HEK293 (cell line): ENCODE measurements around the gene TRIM29.

ENCODE experiments used
- CTCF ChIA-PET: fragments of 350-600 bp; formaldehyde crosslinking; extraction: SDS; loops from one replicate; lab custom pipeline; 2021; ENCODE audit warnings: antibody characterized with exemption; lab: Yijun Ruan, JAX
- POLR2A ChIA-PET: fragments of 300-600 bp; formaldehyde crosslinking; extraction: SDS; loops from one replicate; lab custom pipeline; 2020; ENCODE audit warnings: antibody characterized with exemption, inconsistent platforms; lab: Yijun Ruan, JAX
- H3K27ac ChIP-seq: fragments of 200-500 bp; sonication (Bioruptor generic); 2 replicates; pipeline ENCODE4 v1.5.1; 2014; ENCODE audit warnings: low read depth, low read length, control low read depth, inconsistent platforms; ENCODE audit errors: extremely low read depth
- H3K36me3 ChIP-seq, 2 experiments: fragments of 200-500 bp in 1 of 2; sonication (Bioruptor generic) in 1 of 2; 1 replicate in 1 of 2; 2 replicates in 1 of 2; pipeline ENCODE4 v1.5.1; 2014 to 2017; ENCODE audit warnings: inconsistent platforms in 2 of 2, low read length in 2 of 2; ENCODE audit not compliant: control insufficient read depth in 2 of 2, insufficient read depth in 1 of 2
- H3K4me1 ChIP-seq: fragments of 200-500 bp; sonication (Bioruptor generic); 2 replicates; pipeline ENCODE4 v1.5.1; 2014; ENCODE audit warnings: mild to moderate bottlenecking, low read length, inconsistent platforms; ENCODE audit not compliant: control insufficient read depth, insufficient read depth
- H3K4me3 ChIP-seq: 2 replicates; pipeline ENCODE4 v1.5.1; 2011; ENCODE audit warnings: low read depth, mild to moderate bottlenecking, control low read depth, low read length, moderate library complexity
- H3K9me3 ChIP-seq: fragments of 200-500 bp; sonication (Bioruptor generic); 2 replicates; pipeline ENCODE4 v1.5.1; 2014; ENCODE audit warnings: low read depth, low read length, inconsistent platforms; ENCODE audit not compliant: control insufficient read depth, insufficient read depth
- GFI1B ChIP-seq: fragments of 450-650 bp; formaldehyde crosslinking; IDR thresholded peaks from 2 replicates; pipeline ENCODE4 v1.5.1; 2016; ENCODE audit warnings: missing biosample characterization, missing genetic modification characterization
- GLI2 ChIP-seq: fragments of 450-650 bp; formaldehyde crosslinking; IDR thresholded peaks from 2 replicates; pipeline ENCODE4; 2017; ENCODE audit warnings: missing biosample characterization, missing genetic modification characterization, low read depth, borderline replicate concordance
- IKZF3 ChIP-seq: fragments of 450-650 bp; IDR thresholded peaks from 2 replicates; pipeline ENCODE4 v1.5.0; 2018; ENCODE audit warnings: missing biosample characterization, mild to moderate bottlenecking, missing genetic modification characterization, moderate library complexity
- KLF10 ChIP-seq: fragments of 450-650 bp; IDR thresholded peaks from 2 replicates; pipeline ENCODE4 v1.5.1; 2018; ENCODE audit warnings: missing biosample characterization, mild to moderate bottlenecking, missing genetic modification characterization
- RBAK ChIP-seq: fragments of 450-650 bp; formaldehyde crosslinking; IDR thresholded peaks from 2 replicates; pipeline ENCODE4 v1.5.1; 2016; ENCODE audit warnings: missing biosample characterization, missing genetic modification characterization
- ZFP69B ChIP-seq: fragments of 450-650 bp; formaldehyde crosslinking; IDR thresholded peaks from 2 replicates; pipeline ENCODE4 v1.5.1; 2016; ENCODE audit warnings: missing biosample characterization, missing genetic modification characterization
- ZNF266 ChIP-seq: fragments of 450-650 bp; formaldehyde crosslinking; IDR thresholded peaks from 2 replicates; pipeline ENCODE4 v1.5.1; 2016; ENCODE audit warnings: missing biosample characterization, missing genetic modification characterization, low read depth
- ZNF335 ChIP-seq: fragments of 450-650 bp; formaldehyde crosslinking; conservative IDR thresholded peaks from 2 replicates; pipeline ENCODE4 v1.5.1; 2016; ENCODE audit warnings: missing biosample characterization, missing genetic modification characterization
- ZNF354C ChIP-seq: fragments of 450-650 bp; formaldehyde crosslinking; IDR thresholded peaks from 2 replicates; pipeline ENCODE4 v1.5.1; 2016; ENCODE audit warnings: missing biosample characterization, missing genetic modification characterization, low read depth, borderline replicate concordance
- ZNF394 ChIP-seq: fragments of 450-650 bp; formaldehyde crosslinking; IDR thresholded peaks from 2 replicates; pipeline ENCODE4 v1.5.1; 2016; ENCODE audit warnings: missing biosample characterization, missing genetic modification characterization, mild to moderate bottlenecking, moderate library complexity, borderline replicate concordance
- ZNF558 ChIP-seq: fragments of 450-650 bp; formaldehyde crosslinking; IDR thresholded peaks from 2 replicates; pipeline ENCODE4 v1.5.1; 2016; ENCODE audit warnings: missing biosample characterization, missing genetic modification characterization
- ZNF560 ChIP-seq: fragments of 450-650 bp; formaldehyde crosslinking; IDR thresholded peaks from 2 replicates; pipeline ENCODE4 v1.5.1; 2017; ENCODE audit warnings: missing biosample characterization, missing genetic modification characterization, borderline replicate concordance
- ZNF561 ChIP-seq: fragments of 450-650 bp; IDR thresholded peaks from 2 replicates; pipeline ENCODE4 v1.5.1; 2018; ENCODE audit warnings: missing biosample characterization, missing genetic modification characterization, borderline replicate concordance
- ZNF571 ChIP-seq: fragments of 450-650 bp; formaldehyde crosslinking; IDR thresholded peaks from 2 replicates; pipeline ENCODE4 v1.5.0; 2017; ENCODE audit warnings: missing biosample characterization, missing genetic modification characterization
- ZNF701 ChIP-seq: fragments of 450-650 bp; formaldehyde crosslinking; IDR thresholded peaks from 2 replicates; pipeline ENCODE4 v1.5.1; 2016; ENCODE audit warnings: missing biosample characterization, missing genetic modification characterization
- TF ChIP-seq, protein P1 (sequence below): fragments of 450-650 bp; formaldehyde crosslinking; IDR thresholded peaks from 2 replicates; pipeline ENCODE4; 2016; ENCODE audit warnings: missing biosample characterization, missing genetic modification characterization
- TF ChIP-seq, protein P2 (sequence below): fragments of 450-650 bp; formaldehyde crosslinking; IDR thresholded peaks from 2 replicates; pipeline ENCODE4 v1.5.1; 2016; ENCODE audit warnings: missing biosample characterization, missing genetic modification characterization
- TF ChIP-seq, protein P3 (sequence below): fragments of 450-650 bp; formaldehyde crosslinking; IDR thresholded peaks from 2 replicates; pipeline ENCODE4 v1.5.1; 2016; ENCODE audit warnings: missing biosample characterization, missing genetic modification characterization, borderline replicate concordance
- TF ChIP-seq, protein P4 (sequence below): fragments of 450-650 bp; formaldehyde crosslinking; IDR thresholded peaks from 2 replicates; pipeline ENCODE4 v1.5.1; 2016; ENCODE audit warnings: missing biosample characterization, missing genetic modification characterization

The TRIM29 gene

DNA sequence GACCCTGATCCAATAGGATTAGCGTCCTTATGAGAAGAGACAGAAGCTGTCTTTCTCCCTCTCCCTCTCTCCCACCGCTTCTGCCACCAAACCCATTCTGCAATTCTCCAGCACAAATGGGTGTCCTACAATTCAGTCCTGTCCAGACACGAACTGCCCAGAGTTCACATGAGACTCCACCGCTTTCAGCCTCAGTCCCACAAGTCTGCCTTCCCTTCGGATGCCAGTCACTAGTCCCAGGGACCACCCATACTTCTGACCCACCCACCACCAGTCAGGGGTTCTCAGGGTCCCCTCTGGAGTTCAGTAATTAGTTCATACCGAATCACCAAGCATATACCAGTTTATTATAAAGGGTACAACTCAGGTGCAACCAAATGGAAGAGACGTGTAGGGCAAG lies 73.6 kb downstream of the TRIM29 start:
- no peak for TF ChIP-seq ZNF558 (tag by site-specific recombination)
- no peak for TF ChIP-seq ZNF560 (tag by site-specific recombination)
- TF ChIP-seq IKZF3 (tag by site-specific recombination), result no peak
- TF ChIP-seq GFI1B (tag by site-specific recombination), result no peak
- TF ChIP-seq, all 188 proteins: peak for 0
- POLR2A ChIA-PET, result no interaction called here
- H3K9me3 ChIP-seq, result no peaks in the 10 kb centered on the region
- CTCF ChIA-PET, result interaction anchor here (0.6 kb wide), 1 partner anchor 583 kb away, joined by 3 read pairs; no protein-coding TSS in a partner anchor
- H3K36me3 ChIP-seq, result no peaks in the 10 kb centered on the region
- no peaks in the 10 kb centered on the region for H3K4me1 ChIP-seq
- no peak overlapping the region for H3K27ac ChIP-seq
- H3K4me3 ChIP-seq, result no peak overlapping the region

DNA sequence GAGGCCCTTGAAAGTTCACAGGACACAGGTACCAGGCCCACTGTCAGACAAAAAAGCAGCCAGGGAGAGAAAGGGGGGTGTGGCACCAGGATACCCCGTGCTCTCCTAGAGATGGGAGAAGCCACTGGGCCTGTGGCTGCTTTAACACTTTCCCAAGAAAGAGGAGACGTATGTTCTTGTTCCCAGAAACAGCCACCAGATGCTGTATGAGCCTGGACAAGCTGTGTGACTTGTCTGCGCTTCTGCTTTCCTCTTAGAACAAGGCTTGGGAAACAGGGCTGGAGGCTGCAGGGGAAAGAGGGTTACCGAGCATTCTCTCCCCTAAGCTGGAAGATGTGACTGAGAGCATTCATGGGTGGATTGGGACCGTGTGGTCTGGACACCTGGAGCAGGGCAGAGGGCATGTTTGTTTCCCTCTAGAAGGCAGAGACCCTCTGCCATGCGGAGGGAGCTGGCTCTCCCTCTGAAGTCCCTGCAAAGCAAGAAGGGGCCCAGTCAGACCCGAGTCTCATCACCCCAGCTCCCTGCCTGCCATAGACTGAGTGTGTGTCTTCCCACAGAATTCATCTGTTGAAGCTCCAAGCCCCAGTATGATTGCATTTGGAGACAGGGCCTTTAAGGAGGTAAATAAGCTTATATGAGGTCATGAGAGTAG lies 74.1 kb downstream of the TRIM29 start:
- H3K4me1 ChIP-seq, result no peaks in the 10 kb centered on the region
- H3K36me3 ChIP-seq, result no peaks in the 10 kb centered on the region
- ChIA-PET CTCF (no interaction called here), POLR2A (no interaction called here)
- TF ChIP-seq, protein P1, sequence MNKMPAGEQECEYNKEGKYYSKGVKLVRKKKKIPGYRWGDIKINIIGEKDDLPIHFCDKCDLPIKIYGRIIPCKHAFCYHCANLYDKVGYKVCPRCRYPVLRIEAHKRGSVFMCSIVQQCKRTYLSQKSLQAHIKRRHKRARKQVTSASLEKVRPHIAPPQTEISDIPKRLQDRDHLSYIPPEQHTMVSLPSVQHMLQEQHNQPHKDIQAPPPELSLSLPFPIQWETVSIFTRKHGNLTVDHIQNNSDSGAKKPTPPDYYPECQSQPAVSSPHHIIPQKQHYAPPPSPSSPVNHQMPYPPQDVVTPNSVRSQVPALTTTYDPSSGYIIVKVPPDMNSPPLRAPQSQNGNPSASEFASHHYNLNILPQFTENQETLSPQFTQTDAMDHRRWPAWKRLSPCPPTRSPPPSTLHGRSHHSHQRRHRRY (tag by site-specific recombination), result no peak
- TF ChIP-seq ZNF354C (tag by site-specific recombination) (no peak), GLI2 (tag by site-specific recombination) (no peak), ZNF335 (no peak), ZNF701 (tag by site-specific recombination) (no peak), ZNF561 (tag by site-specific recombination) (no peak), ZNF571 (tag by site-specific recombination) (no peak), ZNF266 (tag by site-specific recombination) (no peak)
- H3K4me3 ChIP-seq, result no peak overlapping the region
- H3K9me3 ChIP-seq, result no peaks in the 10 kb centered on the region
- no peak overlapping the region for H3K27ac ChIP-seq

DNA sequence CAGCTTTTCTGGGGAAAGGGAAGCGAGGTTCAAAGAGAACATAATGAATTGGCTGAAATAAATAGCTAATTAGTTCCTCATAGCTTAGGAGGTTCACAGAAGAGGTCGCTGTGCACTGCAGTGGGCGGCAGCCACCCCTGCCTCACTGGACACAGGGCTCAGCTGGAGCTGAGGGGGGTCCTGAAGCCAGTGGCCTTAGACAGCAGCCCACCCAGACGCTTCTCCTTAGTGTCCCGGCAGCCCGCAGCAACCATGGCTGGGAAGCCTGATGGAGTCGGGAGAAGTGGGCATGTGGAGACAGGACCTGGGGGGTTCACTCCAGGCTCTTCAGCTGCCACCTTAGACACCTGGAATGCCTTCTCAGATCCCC lies 75.4 kb downstream of the TRIM29 start:
- Histone ChIP-seq H3K9me3 (no peaks in the 10 kb centered on the region), H3K4me1 (no peaks in the 10 kb centered on the region), H3K4me3 (no peak overlapping the region), H3K27ac (no peak overlapping the region), H3K36me3 (no peaks in the 10 kb centered on the region)
- CTCF ChIA-PET, result no interaction called here
- POLR2A ChIA-PET, result no interaction called here
- TF ChIP-seq, protein P2, sequence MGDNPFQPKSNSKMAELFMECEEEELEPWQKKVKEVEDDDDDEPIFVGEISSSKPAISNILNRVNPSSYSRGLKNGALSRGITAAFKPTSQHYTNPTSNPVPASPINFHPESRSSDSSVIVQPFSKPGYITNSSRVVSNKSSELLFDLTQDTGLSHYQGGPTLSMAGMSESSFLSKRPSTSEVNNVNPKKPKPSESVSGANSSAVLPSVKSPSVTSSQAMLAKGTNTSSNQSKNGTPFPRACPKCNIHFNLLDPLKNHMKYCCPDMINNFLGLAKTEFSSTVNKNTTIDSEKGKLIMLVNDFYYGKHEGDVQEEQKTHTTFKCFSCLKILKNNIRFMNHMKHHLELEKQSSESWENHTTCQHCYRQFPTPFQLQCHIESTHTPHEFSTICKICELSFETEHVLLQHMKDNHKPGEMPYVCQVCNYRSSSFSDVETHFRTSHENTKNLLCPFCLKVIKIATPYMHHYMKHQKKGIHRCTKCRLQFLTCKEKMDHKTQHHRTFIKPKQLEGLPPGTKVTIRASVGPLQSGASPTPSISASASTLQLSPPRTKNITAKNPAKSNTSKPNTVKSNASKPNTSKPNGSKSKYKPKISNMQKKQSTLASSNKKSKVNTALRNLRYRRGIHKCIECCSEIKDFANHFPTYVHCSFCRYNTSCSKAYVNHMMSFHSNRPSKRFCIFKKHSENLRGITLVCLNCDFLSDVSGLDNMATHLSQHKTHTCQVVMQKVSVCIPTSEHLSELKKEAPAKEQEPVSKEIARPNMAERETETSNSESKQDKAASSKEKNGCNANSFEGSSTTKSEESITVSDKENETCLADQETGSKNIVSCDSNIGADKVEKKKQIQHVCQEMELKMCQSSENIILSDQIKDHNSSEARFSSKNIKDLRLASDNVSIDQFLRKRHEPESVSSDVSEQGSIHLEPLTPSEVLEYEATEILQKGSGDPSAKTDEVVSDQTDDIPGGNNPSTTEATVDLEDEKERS (tag by site-specific recombination), result no peak
- no peak for TF ChIP-seq KLF10 (tag by site-specific recombination)
- TF ChIP-seq, protein P3, sequence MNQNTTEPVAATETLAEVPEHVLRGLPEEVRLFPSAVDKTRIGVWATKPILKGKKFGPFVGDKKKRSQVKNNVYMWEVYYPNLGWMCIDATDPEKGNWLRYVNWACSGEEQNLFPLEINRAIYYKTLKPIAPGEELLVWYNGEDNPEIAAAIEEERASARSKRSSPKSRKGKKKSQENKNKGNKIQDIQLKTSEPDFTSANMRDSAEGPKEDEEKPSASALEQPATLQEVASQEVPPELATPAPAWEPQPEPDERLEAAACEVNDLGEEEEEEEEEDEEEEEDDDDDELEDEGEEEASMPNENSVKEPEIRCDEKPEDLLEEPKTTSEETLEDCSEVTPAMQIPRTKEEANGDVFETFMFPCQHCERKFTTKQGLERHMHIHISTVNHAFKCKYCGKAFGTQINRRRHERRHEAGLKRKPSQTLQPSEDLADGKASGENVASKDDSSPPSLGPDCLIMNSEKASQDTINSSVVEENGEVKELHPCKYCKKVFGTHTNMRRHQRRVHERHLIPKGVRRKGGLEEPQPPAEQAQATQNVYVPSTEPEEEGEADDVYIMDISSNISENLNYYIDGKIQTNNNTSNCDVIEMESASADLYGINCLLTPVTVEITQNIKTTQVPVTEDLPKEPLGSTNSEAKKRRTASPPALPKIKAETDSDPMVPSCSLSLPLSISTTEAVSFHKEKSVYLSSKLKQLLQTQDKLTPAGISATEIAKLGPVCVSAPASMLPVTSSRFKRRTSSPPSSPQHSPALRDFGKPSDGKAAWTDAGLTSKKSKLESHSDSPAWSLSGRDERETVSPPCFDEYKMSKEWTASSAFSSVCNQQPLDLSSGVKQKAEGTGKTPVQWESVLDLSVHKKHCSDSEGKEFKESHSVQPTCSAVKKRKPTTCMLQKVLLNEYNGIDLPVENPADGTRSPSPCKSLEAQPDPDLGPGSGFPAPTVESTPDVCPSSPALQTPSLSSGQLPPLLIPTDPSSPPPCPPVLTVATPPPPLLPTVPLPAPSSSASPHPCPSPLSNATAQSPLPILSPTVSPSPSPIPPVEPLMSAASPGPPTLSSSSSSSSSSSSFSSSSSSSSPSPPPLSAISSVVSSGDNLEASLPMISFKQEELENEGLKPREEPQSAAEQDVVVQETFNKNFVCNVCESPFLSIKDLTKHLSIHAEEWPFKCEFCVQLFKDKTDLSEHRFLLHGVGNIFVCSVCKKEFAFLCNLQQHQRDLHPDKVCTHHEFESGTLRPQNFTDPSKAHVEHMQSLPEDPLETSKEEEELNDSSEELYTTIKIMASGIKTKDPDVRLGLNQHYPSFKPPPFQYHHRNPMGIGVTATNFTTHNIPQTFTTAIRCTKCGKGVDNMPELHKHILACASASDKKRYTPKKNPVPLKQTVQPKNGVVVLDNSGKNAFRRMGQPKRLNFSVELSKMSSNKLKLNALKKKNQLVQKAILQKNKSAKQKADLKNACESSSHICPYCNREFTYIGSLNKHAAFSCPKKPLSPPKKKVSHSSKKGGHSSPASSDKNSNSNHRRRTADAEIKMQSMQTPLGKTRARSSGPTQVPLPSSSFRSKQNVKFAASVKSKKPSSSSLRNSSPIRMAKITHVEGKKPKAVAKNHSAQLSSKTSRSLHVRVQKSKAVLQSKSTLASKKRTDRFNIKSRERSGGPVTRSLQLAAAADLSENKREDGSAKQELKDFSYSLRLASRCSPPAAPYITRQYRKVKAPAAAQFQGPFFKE (tag by site-specific recombination), result no peak
- no peak for TF ChIP-seq RBAK (tag by site-specific recombination)
- TF ChIP-seq, protein P4, sequence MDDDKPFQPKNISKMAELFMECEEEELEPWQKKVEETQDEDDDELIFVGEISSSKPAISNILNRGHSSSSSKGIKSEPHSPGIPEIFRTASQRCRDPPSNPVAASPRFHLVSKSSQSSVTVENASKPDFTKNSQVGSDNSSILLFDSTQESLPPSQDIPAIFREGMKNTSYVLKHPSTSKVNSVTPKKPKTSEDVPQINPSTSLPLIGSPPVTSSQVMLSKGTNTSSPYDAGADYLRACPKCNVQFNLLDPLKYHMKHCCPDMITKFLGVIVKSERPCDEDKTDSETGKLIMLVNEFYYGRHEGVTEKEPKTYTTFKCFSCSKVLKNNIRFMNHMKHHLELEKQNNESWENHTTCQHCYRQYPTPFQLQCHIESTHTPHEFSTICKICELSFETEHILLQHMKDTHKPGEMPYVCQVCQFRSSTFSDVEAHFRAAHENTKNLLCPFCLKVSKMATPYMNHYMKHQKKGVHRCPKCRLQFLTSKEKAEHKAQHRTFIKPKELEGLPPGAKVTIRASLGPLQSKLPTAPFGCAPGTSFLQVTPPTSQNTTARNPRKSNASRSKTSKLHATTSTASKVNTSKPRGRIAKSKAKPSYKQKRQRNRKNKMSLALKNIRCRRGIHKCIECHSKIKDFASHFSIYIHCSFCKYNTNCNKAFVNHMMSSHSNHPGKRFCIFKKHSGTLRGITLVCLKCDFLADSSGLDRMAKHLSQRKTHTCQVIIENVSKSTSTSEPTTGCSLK, result no peak
- no peak for TF ChIP-seq ZNF394
- TF ChIP-seq ZFP69B (tag by site-specific recombination), result no peak
